Endodermal cell (in vitro differentiated cells): Measurements from ENCODE around the gene SGCD. TPM values are rescaled to one million over a fixed set of nuclear protein-coding genes. Genes with fewer than 3 reads are reported as not detected.

Experiments
- DNase-seq: peaks from one replicate; pipeline ENCODE4 v3.0.0-alpha.2; 2017
- H3K27ac ChIP-seq: 2 replicates; pipeline ENCODE4 v1.5.1; 2013; ENCODE audit warnings: mild to moderate bottlenecking, low read depth, low read length, moderate library complexity
- H3K27me3 ChIP-seq: 2 replicates; pipeline ENCODE4 v1.6.1; 2013; ENCODE audit warnings: mild to moderate bottlenecking, low read length, moderate library complexity; ENCODE audit not compliant: insufficient read depth, control insufficient read depth, poor library complexity, severe bottlenecking
- H3K36me3 ChIP-seq: 2 replicates; pipeline ENCODE4 v1.7.0; 2013; ENCODE audit warnings: mild to moderate bottlenecking, low read length, moderate library complexity; ENCODE audit not compliant: control insufficient read depth, insufficient read depth
- H3K4me1 ChIP-seq: one replicate; pipeline ENCODE4 v1.7.0; 2013; ENCODE audit warnings: low read length; ENCODE audit not compliant: control insufficient read depth, insufficient read depth
- H3K4me3 ChIP-seq: 2 replicates; pipeline ENCODE4 v1.5.1; 2013; ENCODE audit warnings: mild to moderate bottlenecking, low read length, moderate library complexity
- H3K9ac ChIP-seq: 2 replicates; pipeline ENCODE4 v1.6.1; 2013; ENCODE audit warnings: mild to moderate bottlenecking, low read length, moderate library complexity; ENCODE audit not compliant: poor library complexity, severe bottlenecking; ENCODE audit errors: extremely low read depth
- H3K9me3 ChIP-seq: 2 replicates; pipeline ENCODE4 v1.6.1; 2013; ENCODE audit warnings: mild to moderate bottlenecking, low read length, moderate library complexity; ENCODE audit not compliant: control insufficient read depth
- H3K27ac Mint-ChIP-seq: 2 replicates; pipeline ENCODE4 v1.8.0; 2020; ENCODE audit warnings: mixed read lengths
- H3K27me3 Mint-ChIP-seq: 2 replicates; pipeline ENCODE4 v1.8.0; 2021; ENCODE audit warnings: mild to moderate bottlenecking, mixed read lengths; ENCODE audit not compliant: insufficient read depth
- H3K36me3 Mint-ChIP-seq: 2 replicates; pipeline ENCODE4 v1.8.0; 2020; ENCODE audit warnings: low read depth, mixed read lengths
- H3K4me1 Mint-ChIP-seq: 2 replicates; pipeline ENCODE4 v1.8.0; 2020; ENCODE audit warnings: mixed read lengths
- H3K4me3 Mint-ChIP-seq: 2 replicates; pipeline ENCODE4 v1.8.0; 2020; ENCODE audit warnings: mild to moderate bottlenecking, moderate library complexity, mixed read lengths
- H3K9me3 Mint-ChIP-seq: 2 replicates; pipeline ENCODE4 v1.8.0; 2020; ENCODE audit warnings: mild to moderate bottlenecking, mixed read lengths
- WGBS, 2 experiments: methylation state at CpG; one replicate each; pipeline versions ENCODE4 v1.1.5 to v1.1.7; 2013; ENCODE audit warnings: missing lambda C conversion rate in 2 of 2, mixed read lengths in 1 of 2; ENCODE audit not compliant: insufficient coverage in 1 of 2, insufficient read length in 1 of 2; 5-methylcytosine and 5-hydroxymethylcytosine counted together
- total RNA-seq, 2 donors: library from RNA; stranded (reverse); fragmentation: NEBNext Ultra II Directional in 1 of 2; extraction: Animal tissue kit (Norgen Biotek cat#: 25700) in 1 of 2; gene quantifications; 2 replicates in 1 of 2; 3 replicates in 1 of 2; pipeline ENCODE4 v1.2.1, GENCODE V29; 2021
- TF ChIP-seq, protein P1 (sequence below): fragments of 200-600 bp; sonication (generic); conservative IDR thresholded peaks from 2 replicates; pipeline ENCODE4 v1.5.0; 2021; ENCODE audit warnings: antibody characterized with exemption, mild to moderate bottlenecking

Gene SGCD
- total RNA-seq, 2 donors from 2014 or later: 0.04 to 0.42 TPM

DNA sequence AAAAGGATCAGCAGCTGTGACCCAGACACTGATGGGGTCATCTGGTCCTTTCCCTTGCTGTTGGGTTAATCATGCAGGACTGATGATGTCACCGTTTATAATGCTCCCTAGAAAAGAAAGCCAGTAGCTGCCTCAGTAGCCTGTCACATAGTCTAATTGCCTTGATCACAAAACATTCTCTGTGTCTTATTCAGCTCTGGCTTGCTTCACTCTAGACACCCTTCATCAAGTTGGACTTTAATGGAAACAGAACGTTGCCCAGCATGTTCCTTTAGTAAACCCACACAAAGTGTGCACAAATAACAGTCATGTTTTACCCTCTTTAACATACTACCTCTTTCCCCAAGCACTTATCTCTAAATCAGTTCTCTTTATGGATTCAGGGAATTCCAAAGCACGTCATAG lies 170.8 kb downstream of the SGCD start:
- H3K4me1 ChIP-seq: no peaks in the 10 kb centered on the region
- WGBS, 2 experiments: 83 to 90% methylated on average over 2 to 3 of the region's 3 CpGs
- H3K36me3 ChIP-seq: no peaks in the 10 kb centered on the region
- no peak overlapping the region for H3K9ac ChIP-seq
- Mint-ChIP-seq H3K27me3 (no peaks in the 10 kb centered on the region), H3K4me1 (no peaks in the 10 kb centered on the region), H3K27ac (no peak overlapping the region), H3K9me3 (no peaks in the 10 kb centered on the region), H3K36me3 (no peaks in the 10 kb centered on the region), H3K4me3 (no peak overlapping the region)
- H3K9me3 ChIP-seq: no peaks in the 10 kb centered on the region
- TF ChIP-seq, protein P1, sequence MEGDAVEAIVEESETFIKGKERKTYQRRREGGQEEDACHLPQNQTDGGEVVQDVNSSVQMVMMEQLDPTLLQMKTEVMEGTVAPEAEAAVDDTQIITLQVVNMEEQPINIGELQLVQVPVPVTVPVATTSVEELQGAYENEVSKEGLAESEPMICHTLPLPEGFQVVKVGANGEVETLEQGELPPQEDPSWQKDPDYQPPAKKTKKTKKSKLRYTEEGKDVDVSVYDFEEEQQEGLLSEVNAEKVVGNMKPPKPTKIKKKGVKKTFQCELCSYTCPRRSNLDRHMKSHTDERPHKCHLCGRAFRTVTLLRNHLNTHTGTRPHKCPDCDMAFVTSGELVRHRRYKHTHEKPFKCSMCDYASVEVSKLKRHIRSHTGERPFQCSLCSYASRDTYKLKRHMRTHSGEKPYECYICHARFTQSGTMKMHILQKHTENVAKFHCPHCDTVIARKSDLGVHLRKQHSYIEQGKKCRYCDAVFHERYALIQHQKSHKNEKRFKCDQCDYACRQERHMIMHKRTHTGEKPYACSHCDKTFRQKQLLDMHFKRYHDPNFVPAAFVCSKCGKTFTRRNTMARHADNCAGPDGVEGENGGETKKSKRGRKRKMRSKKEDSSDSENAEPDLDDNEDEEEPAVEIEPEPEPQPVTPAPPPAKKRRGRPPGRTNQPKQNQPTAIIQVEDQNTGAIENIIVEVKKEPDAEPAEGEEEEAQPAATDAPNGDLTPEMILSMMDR: no peak
- no peaks in the 10 kb centered on the region for H3K27me3 ChIP-seq
- H3K27ac ChIP-seq: peak overlapping the region; percentile 55
- no peak overlapping the region for H3K4me3 ChIP-seq
- no peak for DNase-seq

DNA sequence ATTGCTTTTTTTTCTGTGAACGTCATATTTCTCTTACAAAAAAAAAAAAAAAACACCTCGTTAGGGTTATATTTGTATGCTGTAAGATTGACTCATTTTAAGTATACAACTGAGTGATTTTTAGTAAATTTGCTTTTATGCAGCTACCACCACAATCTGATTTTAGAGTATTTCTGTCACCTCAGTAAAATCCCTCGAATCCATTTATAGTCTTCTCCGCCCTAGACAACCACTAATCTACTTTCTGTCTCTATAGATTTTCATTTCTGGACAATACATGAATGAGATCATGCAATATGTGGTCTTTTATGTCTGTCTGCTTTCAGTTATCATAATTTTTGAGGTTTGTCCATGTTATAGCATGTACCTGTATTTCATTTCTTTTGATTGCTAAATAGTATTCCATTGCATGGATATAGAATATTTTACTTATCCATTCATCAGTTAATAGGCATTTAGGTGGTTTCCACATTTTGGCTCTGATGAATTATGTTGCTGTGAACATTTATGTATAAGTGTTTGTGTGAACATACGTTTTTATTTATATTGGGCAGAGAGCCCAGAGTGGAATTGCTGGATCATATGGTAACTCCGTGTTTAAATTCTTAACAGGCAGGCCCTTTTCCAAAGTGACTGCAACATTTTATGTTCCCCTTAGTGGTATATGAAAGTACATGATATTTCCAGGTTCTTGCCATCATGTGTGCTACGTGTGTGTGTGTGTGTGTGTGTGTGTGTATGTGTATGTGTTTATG lies 171.4 kb downstream of the SGCD start:
- Histone ChIP-seq H3K9ac (no peak overlapping the region), H3K36me3 (no peaks in the 10 kb centered on the region), H3K9me3 (no peaks in the 10 kb centered on the region), H3K27ac (peak overlapping the region; percentile 55), H3K27me3 (no peaks in the 10 kb centered on the region), H3K4me3 (no peak overlapping the region), H3K4me1 (no peaks in the 10 kb centered on the region)
- no peak for DNase-seq
- Mint-ChIP-seq H3K4me1 (no peaks in the 10 kb centered on the region), H3K27ac (no peak overlapping the region), H3K4me3 (no peak overlapping the region), H3K36me3 (no peaks in the 10 kb centered on the region), H3K9me3 (no peaks in the 10 kb centered on the region), H3K27me3 (no peaks in the 10 kb centered on the region)
- 73% methylated on average over 5 of the region's 7 CpGs; no CpG with 5 or more reads in 1 of the 2 experiments for WGBS, 2 experiments
- TF ChIP-seq, protein P1: no peak

DNA sequence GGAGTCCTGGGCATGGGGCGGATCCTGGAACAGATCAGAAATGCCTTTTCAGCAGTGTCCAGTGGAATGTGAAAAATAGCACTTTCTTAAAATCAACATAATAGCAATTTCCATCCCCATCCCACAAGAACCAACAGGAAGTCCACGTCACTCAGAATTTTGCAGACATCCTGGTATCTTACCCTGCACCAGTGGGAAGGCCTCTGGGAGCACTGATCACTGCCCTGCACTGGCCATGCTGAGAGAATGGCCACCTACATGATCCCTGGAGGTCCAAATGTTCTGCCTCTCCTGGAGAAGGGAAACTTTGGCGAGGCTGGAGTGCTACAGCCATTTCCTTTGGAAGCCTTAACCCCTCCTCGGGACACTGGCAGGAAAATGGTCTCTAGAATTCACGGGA lies 173.8 kb downstream of the SGCD start:
- 83 to 87% methylated on average over 3 to 5 of the region's 5 CpGs for WGBS, 2 experiments
- Mint-ChIP-seq H3K27ac (no peak overlapping the region), H3K4me3 (no peak overlapping the region)

More for the DNA sequence above, 173.8 kb downstream of the SGCD start:
- Histone ChIP-seq H3K27ac (no peak overlapping the region), H3K4me3 (no peak overlapping the region), H3K36me3 (no peaks in the 10 kb centered on the region), H3K27me3 (no peaks in the 10 kb centered on the region), H3K4me1 (no peaks in the 10 kb centered on the region), H3K9ac (no peak overlapping the region), H3K9me3 (no peaks in the 10 kb centered on the region)
- Mint-ChIP-seq H3K36me3 (no peaks in the 10 kb centered on the region), H3K9me3 (no peaks in the 10 kb centered on the region), H3K27me3 (no peaks in the 10 kb centered on the region), H3K4me1 (no peaks in the 10 kb centered on the region)
- TF ChIP-seq, protein P1: no peak
- DNase-seq: no peak
